Measurements from ENCODE around the gene KANSL3. TPM values are rescaled to one million over a fixed set of nuclear protein-coding genes. Genes with fewer than 3 reads are reported as not detected.
"Not testable (repeated sequence)": the region's sequence is repeated elsewhere in the genome, so short reads cannot be mapped to it uniquely, and the experiment has no call there.

Gene KANSL3
- total RNA-seq, 1 donor from 2014 or later: 36.3 TPM

- Mint-ChIP-seq H3K27me3 (ENCODE audit: unreplicated experiment) (peaks cover 7% of the 10 kb centered on the region), H3K9me3 (ENCODE audit: unreplicated experiment) (no peaks in the 10 kb centered on the region), H3K4me1 (ENCODE audit: unreplicated experiment) (peaks cover 11% of the 10 kb centered on the region), H3K4me3 (ENCODE audit: unreplicated experiment) (no peak overlapping the region), H3K36me3 (ENCODE audit: low read depth, unreplicated experiment) (peaks cover 4% of the 10 kb centered on the region), H3K27ac (ENCODE audit: unreplicated experiment) (no peak overlapping the region)
- no peak for DNase-seq (ENCODE audit: low spot score)
- no peak for TF ChIP-seq CTCF (IDR thresholded peaks at IDR 0.05; ENCODE audit: unreplicated experiment)
These were observed 31.6 kb upstream of the KANSL3 start for GRCh38 chr2:96669539-96670215.

- H3K27me3 Mint-ChIP-seq (ENCODE audit: unreplicated experiment): peaks cover 7% of the 10 kb centered on the region
- no peak overlapping the region for H3K27ac Mint-ChIP-seq (ENCODE audit: unreplicated experiment)
- H3K9me3 Mint-ChIP-seq (ENCODE audit: unreplicated experiment): no peaks in the 10 kb centered on the region
- no peak for DNase-seq (ENCODE audit: low spot score)
- TF ChIP-seq CTCF (IDR thresholded peaks at IDR 0.05; ENCODE audit: unreplicated experiment): no peak
- H3K36me3 Mint-ChIP-seq (ENCODE audit: low read depth, unreplicated experiment): peaks cover 8% of the 10 kb centered on the region
- H3K4me1 Mint-ChIP-seq (ENCODE audit: unreplicated experiment): peaks cover 11% of the 10 kb centered on the region
- peak overlapping the region; percentile 37 for H3K4me3 Mint-ChIP-seq (ENCODE audit: unreplicated experiment)
These were observed 30.7 kb upstream of the KANSL3 start for GRCh38 chr2:96668771-96669170.

GRCh38 chr2:96665717-96666116 lies 27.6 kb upstream of the KANSL3 start:
- not testable (repeated sequence) for H3K27ac Mint-ChIP-seq (ENCODE audit: unreplicated experiment); H3K36me3 Mint-ChIP-seq (ENCODE audit: low read depth, unreplicated experiment); H3K4me3 Mint-ChIP-seq (ENCODE audit: unreplicated experiment); H3K27me3 Mint-ChIP-seq (ENCODE audit: unreplicated experiment); H3K9me3 Mint-ChIP-seq (ENCODE audit: unreplicated experiment); DNase-seq (ENCODE audit: low spot score)
- peaks cover 18% of the 10 kb centered on the region for H3K4me1 Mint-ChIP-seq (ENCODE audit: unreplicated experiment)

GRCh38 chr2:96665083-96665569 lies 27.0 kb upstream of the KANSL3 start:
- no peak for TF ChIP-seq CTCF (IDR thresholded peaks at IDR 0.05; ENCODE audit: unreplicated experiment)
- H3K27ac Mint-ChIP-seq (ENCODE audit: unreplicated experiment): no peak overlapping the region
- no peak overlapping the region for H3K4me3 Mint-ChIP-seq (ENCODE audit: unreplicated experiment)
- peaks cover 18% of the 10 kb centered on the region for H3K4me1 Mint-ChIP-seq (ENCODE audit: unreplicated experiment)
- peaks cover 5% of the 10 kb centered on the region for H3K27me3 Mint-ChIP-seq (ENCODE audit: unreplicated experiment)
- no peak for DNase-seq (ENCODE audit: low spot score)
- H3K9me3 Mint-ChIP-seq (ENCODE audit: unreplicated experiment): no peaks in the 10 kb centered on the region
- peaks cover 8% of the 10 kb centered on the region for H3K36me3 Mint-ChIP-seq (ENCODE audit: low read depth, unreplicated experiment)

GRCh38 chr2:96664366-96664925 lies 26.3 kb upstream of the KANSL3 start:
- no peak for DNase-seq (ENCODE audit: low spot score)
- Mint-ChIP-seq H3K27me3 (ENCODE audit: unreplicated experiment) (peaks cover 5% of the 10 kb centered on the region), H3K4me1 (ENCODE audit: unreplicated experiment) (peaks cover 18% of the 10 kb centered on the region), H3K4me3 (ENCODE audit: unreplicated experiment) (no peak overlapping the region), H3K9me3 (ENCODE audit: unreplicated experiment) (no peaks in the 10 kb centered on the region), H3K27ac (ENCODE audit: unreplicated experiment) (no peak overlapping the region), H3K36me3 (ENCODE audit: low read depth, unreplicated experiment) (peaks cover 8% of the 10 kb centered on the region)
- TF ChIP-seq CTCF (IDR thresholded peaks at IDR 0.05; ENCODE audit: unreplicated experiment): no peak
